T-helper 2 cell treated with Interferon-gamma antibody and Interleukin-4, amounts not matched to agents 100 ng/mL and 5 ng/mL, for 36 hours (primary cell): ENCODE results near the gene CREB1. TPM values are rescaled to one million over a fixed set of nuclear protein-coding genes. Genes with fewer than 3 reads are reported as not detected.
"Not testable (repeated sequence)": the region's sequence is repeated elsewhere in the genome, so short reads cannot be mapped to it uniquely, and the experiment has no call there.

Experiments
- intact Hi-C: fragments of 100-400 bp; cut with micrococcal nuclease; formaldehyde crosslinking; loops from one replicate; pipeline ENCODE4 v1.15.1; 2023
- total RNA-seq: library from RNA; stranded (reverse); gene quantifications from 2 replicates; pipeline ENCODE4 v1.2.3, GENCODE V29; 2022

The CREB1 gene
- total RNA-seq, 1 donor from 2014 or later = 111 TPM

DNA sequence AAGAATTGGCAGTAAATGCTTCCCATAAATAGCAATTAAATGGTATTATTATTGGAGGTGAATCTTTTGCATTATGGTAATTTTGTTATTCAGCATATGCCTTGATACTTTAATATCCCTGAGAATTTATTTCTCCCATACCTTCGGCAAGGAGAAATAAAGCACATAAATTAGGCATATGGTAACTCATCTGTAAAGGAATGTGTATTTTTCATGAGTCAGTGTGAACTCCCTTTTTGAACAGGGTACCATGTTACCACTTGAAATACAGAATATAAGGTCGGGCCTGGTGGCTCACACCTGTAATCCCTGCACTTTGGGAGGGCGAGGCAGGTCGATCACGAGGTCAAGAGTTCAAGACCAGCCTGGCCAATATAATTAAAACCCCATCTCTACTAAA, 77.1 kb downstream of the CREB1 start:
- intact Hi-C loops = no loop called here

- intact Hi-C loops = no loop called here
These were observed 83.0 kb downstream of the CREB1 start for GRCh38 chr2:207612714-207613113.

- intact Hi-C loops = no loop called here
These were observed 85.1 kb downstream of the CREB1 start for GRCh38 chr2:207614824-207615223.

DNA sequence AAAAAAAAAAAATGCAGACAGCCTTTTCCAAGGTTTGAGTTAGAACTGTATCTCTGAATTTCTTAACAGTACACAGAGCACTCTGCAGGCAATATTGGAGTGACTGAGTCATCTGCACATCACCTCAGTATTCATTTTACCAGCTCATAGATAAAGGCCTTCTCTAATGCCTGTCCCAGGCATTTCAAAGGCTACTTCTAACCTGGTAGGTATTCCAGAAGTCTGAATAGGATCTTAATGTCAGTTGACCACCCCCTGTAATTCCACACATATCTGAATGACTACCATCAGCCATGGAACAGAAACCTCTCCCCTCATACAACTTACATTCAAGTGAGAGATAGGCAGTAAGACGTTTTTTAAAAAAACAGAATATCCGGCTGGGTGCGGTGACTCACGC, 86.4 kb downstream of the CREB1 start:
- intact Hi-C loops = no loop called here

GRCh38 chr2:207617011-207617671, 87.4 kb downstream of the CREB1 start:
- intact Hi-C loops = no loop called here

DNA sequence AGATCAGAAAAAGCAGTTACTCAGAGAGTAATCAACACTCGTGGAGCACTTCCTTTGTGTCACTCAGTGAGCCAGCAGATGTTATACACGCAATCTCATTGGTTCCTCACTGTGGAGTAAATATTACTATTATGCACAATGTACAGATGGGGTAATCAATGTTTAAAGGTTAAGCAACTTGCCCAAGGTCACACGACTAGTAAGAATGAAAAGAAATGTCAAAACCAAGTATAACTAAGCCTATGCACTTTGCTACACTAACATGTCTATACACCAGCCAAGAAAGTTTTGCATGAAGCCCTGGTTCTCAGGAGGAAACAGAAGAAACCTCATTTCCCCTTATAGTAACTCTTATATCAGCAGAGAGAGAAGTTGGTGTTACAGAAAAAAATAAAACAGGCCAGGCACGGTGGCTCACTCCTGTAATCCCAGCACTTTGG, 90.0 kb downstream of the CREB1 start:
- intact Hi-C loops = loop anchor here (5.0 to 10.0 kb wide), 2 partner anchors 32 to 285 kb away; no protein-coding TSS in a partner anchor

DNA sequence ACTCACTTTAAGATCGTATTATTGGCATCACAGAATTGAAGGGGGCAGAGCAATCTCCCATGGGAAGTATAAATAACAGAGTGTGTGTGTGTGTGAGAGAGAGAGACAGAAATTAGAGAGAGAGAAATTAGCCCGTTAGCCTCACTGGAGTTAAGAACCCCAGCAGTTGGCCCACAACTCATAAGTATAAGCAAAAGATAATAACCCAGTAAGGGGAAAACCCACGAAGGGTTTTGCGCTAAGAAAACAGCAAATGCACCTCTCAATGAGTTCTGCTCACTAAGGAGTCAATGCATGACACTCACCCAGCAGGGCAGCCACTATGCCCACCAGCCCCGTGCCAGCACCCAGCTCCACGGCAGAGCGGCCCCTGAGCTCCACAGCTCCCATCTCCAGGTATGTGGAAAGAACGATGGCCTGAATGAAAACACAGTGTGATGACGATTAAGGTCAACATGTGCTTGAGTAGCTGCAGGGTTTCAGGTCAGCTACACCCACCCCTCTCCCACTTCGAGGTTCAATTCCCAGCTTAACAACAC, 91.8 kb downstream of the CREB1 start:
- intact Hi-C loops = loop anchor here (5.0 to 10.0 kb wide), 2 partner anchors 34 to 287 kb away; no protein-coding TSS in a partner anchor

GRCh38 chr2:207624185-207625013, 94.6 kb downstream of the CREB1 start:
- intact Hi-C loops = loop anchor here (1.0 to 10.0 kb wide), 11 partner anchors 37 to 1467 kb away; partner anchors contain the start of genes CCNYL1, CREB1, EEF1B2 and FASTKD2

- intact Hi-C loops = loop anchor here (1.0 to 10.0 kb wide), 8 partner anchors 86 to 1468 kb away; partner anchors contain the start of genes CCNYL1, CREB1, EEF1B2 and NDUFS1
These were observed 95.5 kb downstream of the CREB1 start, which contains the start of gene METTL21A for GRCh38 chr2:207625014-207625907. Gene METTL21A (minus strand): TSS chr2:207625394. CDS start chr2:207624375, 1,019 bp downstream.

DNA sequence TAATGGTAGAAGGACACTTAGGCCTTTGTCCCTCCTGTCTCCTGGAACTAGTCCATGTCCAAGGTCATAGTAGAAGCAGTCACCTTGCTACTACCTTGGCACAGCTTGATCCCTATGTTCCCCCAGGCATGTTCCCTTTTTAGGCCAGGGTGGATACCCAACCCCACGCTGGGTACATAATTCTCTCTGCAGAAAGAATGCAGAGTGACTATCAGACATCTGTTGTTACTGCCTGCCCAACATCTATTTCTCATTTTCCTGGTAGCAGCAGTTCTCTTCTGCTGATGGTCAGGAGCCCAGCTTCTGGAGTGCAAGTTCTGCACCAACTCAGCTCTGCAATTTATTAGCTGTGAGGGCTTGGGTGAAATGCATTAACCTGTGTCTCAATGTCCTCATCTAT, 99.8 kb downstream of the CREB1 start:
- intact Hi-C loops = loop anchor here (5.0 to 10.0 kb wide), 3 partner anchors 295 to 1472 kb away; partner anchors contain the start of genes EEF1B2 and NDUFS1

- intact Hi-C loops = no loop called here
These were observed 100.7 kb downstream of the CREB1 start for GRCh38 chr2:207630491-207630890.

GRCh38 chr2:207632575-207633493, 103.1 kb downstream of the CREB1 start:
- intact Hi-C loops = no loop called here

DNA sequence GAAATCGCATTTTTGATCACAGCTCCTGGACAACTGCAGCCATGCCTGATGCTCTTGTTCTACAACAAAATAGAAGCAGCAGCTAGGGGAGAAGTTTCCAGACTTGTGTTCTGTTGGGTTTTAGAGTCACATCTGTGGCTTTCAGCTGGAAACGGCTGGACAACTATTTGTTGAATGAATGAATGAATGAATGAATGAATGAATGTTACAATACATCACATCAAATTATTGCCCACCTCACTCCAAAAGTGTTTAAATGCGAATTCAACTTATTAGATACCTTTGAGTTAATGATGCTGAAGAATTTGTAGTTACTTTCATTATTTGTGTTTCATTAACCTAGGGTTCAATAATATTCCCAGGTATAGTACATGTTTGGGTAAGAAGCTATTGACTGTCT, 103.9 kb downstream of the CREB1 start:
- intact Hi-C loops = no loop called here

- intact Hi-C loops = no loop called here
These were observed 105.9 kb downstream of the CREB1 start for GRCh38 chr2:207635468-207636200.

- intact Hi-C loops = not testable (repeated sequence)
These were observed 109.5 kb downstream of the CREB1 start for GRCh38 chr2:207639288-207639687.

DNA sequence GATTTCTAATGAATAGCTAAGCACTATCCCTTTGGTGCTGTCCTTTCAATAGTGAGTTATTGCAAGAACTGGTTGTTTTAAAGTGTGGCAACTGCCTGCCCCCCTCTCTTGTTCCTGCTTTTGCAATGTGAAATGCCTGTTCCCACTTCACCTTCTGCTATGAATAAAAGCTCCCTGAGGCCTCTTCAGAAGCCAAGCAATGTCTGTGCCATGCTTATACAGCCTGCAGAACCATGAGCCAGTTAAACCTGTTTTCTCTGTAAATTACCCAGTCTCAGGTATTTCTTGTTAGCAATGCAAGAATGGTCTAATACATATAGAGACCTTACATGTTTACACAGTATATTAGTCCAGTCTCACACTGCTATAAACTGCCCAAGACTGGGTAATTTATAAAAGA, 110.4 kb downstream of the CREB1 start:
- intact Hi-C loops = no loop called here

- intact Hi-C loops = no loop called here
These were observed 110.9 kb downstream of the CREB1 start for GRCh38 chr2:207640661-207641060.

DNA sequence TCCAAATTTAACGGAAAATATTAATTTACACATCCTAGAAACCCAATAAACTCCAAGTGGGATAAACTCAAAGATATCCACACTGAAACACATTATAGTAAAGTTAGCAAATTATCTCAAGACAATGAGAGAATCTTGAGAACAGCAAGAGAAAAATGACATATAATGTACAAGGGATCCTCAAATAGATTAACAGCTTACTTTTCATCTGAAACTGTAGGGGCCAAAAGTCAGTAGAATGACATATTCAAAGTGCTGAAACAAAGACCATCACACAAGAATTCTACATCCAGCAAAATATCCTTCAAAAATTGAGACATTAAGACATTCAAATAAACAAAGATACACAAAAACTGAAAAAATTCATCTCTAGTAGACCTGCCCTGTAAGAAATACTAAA, 114.1 kb downstream of the CREB1 start:
- intact Hi-C loops = no loop called here

GRCh38 chr2:207646582-207646981, 116.8 kb downstream of the CREB1 start:
- intact Hi-C loops = not testable (repeated sequence)
